Frontal cortex (tissue), 4 donors: ENCODE data around the gene RTN4R. TPM values are rescaled to one million over a fixed set of nuclear protein-coding genes. Genes with fewer than 3 reads are reported as not detected.

ENCODE experiments used
- DNase-seq, 2 donors: peaks; one replicate each; pipeline ENCODE4 v3.0.0; 2012; ENCODE audit warnings: low spot score in 2 of 2
- FAIRE-seq: peaks from 2 replicates; lab custom pipeline; 2012; peaks lifted over from hg19 to GRCh38; lab: Jason Lieb, UNC
- small RNA-seq: library from RNA; depleted of rRNA; stranded (forward); fragments of <200 nt; gene quantifications from one replicate; pipeline ENCODE3, GENCODE V24; 2014
- total RNA-seq: library from RNA; depleted of rRNA; stranded (reverse); fragments of >200 nt; gene quantifications from one replicate; pipeline ENCODE4 v1.2.3, GENCODE V29; 2014
- donor health status: control.
- donor health status: control.
- donor health status: control.

RTN4R gene
- total RNA-seq, 1 donor from 2014 or later, result 10.2 TPM

- no peak for FAIRE-seq
- DNase-seq, result no peak
Observed at GRCh38 chr22:20194681-20195593, 73.2 kb downstream of the RTN4R start.

- no peak for FAIRE-seq
Observed at GRCh38 chr22:20193761-20194494, 74.2 kb downstream of the RTN4R start.

GRCh38 chr22:20192972-20193760 is 75.0 kb downstream of the RTN4R start:
- no peak for FAIRE-seq
- no peak for DNase-seq

More at GRCh38 chr22:20193761-20194494, 74.2 kb downstream of the RTN4R start:
- no peak for DNase-seq

- FAIRE-seq, result no peak
Observed at GRCh38 chr22:20192293-20192971, 75.7 kb downstream of the RTN4R start.

GRCh38 chr22:20191803-20192202 is 76.3 kb downstream of the RTN4R start:
- FAIRE-seq (no peak), DNase-seq (no peak)

More at GRCh38 chr22:20192293-20192971, 75.7 kb downstream of the RTN4R start:
- DNase-seq, result no peak

Small RNAs within 50 kb of the gene (small RNA-seq; reads per million reads assigned to genes)
- 0.56 reads per million, percentile 44 among the genes with 10 or more reads in this experiment for gene MIR1286

Other genes starting within 250 kb of the RTN4R start
- 8.2 TPM for gene TANGO2, start 247.2 kb downstream of the RTN4R start, total RNA-seq
- 42.8 TPM for gene DGCR8, start 188.1 kb downstream of the RTN4R start, total RNA-seq
- gene RANBP1, start 152.2 kb downstream of the RTN4R start, total RNA-seq, result 182 TPM
- gene TRMT2A, start 151.1 kb downstream of the RTN4R start, total RNA-seq, result 28.9 TPM
- 2.9 TPM for gene ZDHHC8, start 136.5 kb downstream of the RTN4R start, total RNA-seq
- 0.82 TPM for gene CCDC188, start 117.3 kb downstream of the RTN4R start, total RNA-seq
- 26.5 TPM for gene DGCR6L, start 51.7 kb upstream of the RTN4R start, total RNA-seq
- gene ZNF74, start 125.8 kb upstream of the RTN4R start, total RNA-seq, result 39.9 TPM
- gene SCARF2, start 169.5 kb upstream of the RTN4R start, total RNA-seq, result 1.6 TPM
- 46.9 TPM for gene KLHL22, start 227.5 kb upstream of the RTN4R start, total RNA-seq
- 13.0 TPM for gene MED15, start 239.3 kb upstream of the RTN4R start, total RNA-seq